ENCODE measurements around the gene ITPKC. TPM values are rescaled to one million over a fixed set of nuclear protein-coding genes. Genes with fewer than 3 reads are reported as not detected.

The ITPKC gene
- total and polyA plus RNA-seq, 9 of the 15 experiments (the other 6 are each of a cell fraction or from before 2014, with no cell fraction given), result 0.08 to 9.3 (median 5.8) TPM

DNA sequence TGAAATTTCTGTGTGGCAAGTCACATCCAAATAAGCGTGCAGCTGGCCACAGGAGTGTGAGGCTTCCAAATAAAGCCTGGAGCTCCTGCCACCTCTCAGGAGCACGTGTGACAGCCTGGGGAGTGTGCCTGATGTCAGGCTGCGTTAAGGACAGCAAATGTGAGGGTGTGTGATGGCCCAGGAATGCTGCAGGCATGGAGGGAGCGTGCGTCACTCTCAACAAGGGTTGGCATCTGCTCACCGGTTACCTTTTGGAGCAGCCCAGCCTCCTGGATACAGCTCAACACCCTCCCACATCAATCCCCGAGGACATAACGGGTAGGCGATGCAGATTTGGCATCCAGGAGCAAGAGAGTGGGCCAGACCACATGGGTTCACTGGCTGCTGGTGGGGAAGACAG is 45.5 kb upstream of the ITPKC start (continued):
- TF ChIP-seq ZBTB40 (IDR thresholded peaks at IDR 0.05) (no peak), ZBTB40 (CRISPR knock-in tag; IDR thresholded peaks at IDR 0.05) (no peak), NR3C1 (CRISPR knock-in tag; IDR thresholded peaks at IDR 0.05) (no peak), ARNT (IDR thresholded peaks at IDR 0.05) (no peak)
